H1 (cell line): ENCODE measurements around the gene DYSF. TPM values are rescaled to one million over a fixed set of nuclear protein-coding genes. Genes with fewer than 3 reads are reported as not detected.

ENCODE experiments used
- CTCF ChIA-PET: fragments of 300-600 bp; sonication (Branson Sonifier 250); formaldehyde crosslinking; loops from one replicate; lab custom pipeline; 2021; ENCODE audit not compliant: partially characterized antibody; lab: Charles Lee
- POLR2A ChIA-PET: fragments of 300-600 bp; sonication (Branson Sonifier 250); formaldehyde crosslinking; loops from one replicate; lab custom pipeline; 2021; ENCODE audit warnings: inconsistent platforms; ENCODE audit not compliant: partially characterized antibody; lab: Charles Lee
- DNase-seq, 2 experiments: peaks; one replicate each; pipeline versions ENCODE4 v3.0.0 to v3.0.0-alpha.2; 2010 to 2022; ENCODE audit warnings: low spot score in 2 of 2, low read depth in 1 of 2, mixed read lengths in 1 of 2
- FAIRE-seq: peaks from 2 replicates; lab custom pipeline; 2011; peaks lifted over from hg19 to GRCh38; lab: Jason Lieb, UNC
- H2AFZ ChIP-seq: 2 replicates; pipeline ENCODE4 v1.8.1; 2012; ENCODE audit warnings: low read length, inconsistent platforms
- H2AK5ac ChIP-seq: 2 replicates; pipeline ENCODE4 v1.6.1; 2013; ENCODE audit warnings: low read depth, low read length
- H2BK120ac ChIP-seq: replicated peaks from 2 replicates; pipeline ENCODE3; 2013; ENCODE audit warnings: low read depth, low read length, inconsistent platforms
- H2BK12ac ChIP-seq: 2 replicates; pipeline ENCODE4 v1.6.1; 2013; ENCODE audit warnings: low read depth, low read length
- H2BK15ac ChIP-seq: 2 replicates; pipeline ENCODE4 v1.6.1; 2013; ENCODE audit warnings: low read length
- H2BK20ac ChIP-seq: 2 replicates; pipeline ENCODE4 v1.6.1; 2013; ENCODE audit warnings: low read length
- H2BK5ac ChIP-seq: 2 replicates; pipeline ENCODE4 v1.6.1; 2013; ENCODE audit warnings: low read depth, low read length
- H3K14ac ChIP-seq: 2 replicates; pipeline ENCODE4 v1.6.1; 2013; ENCODE audit warnings: inconsistent platforms; ENCODE audit not compliant: insufficient read length
- H3K18ac ChIP-seq: 2 replicates; pipeline ENCODE4 v1.6.1; 2013; ENCODE audit warnings: low read length; ENCODE audit errors: extremely low read depth
- H3K23ac ChIP-seq: 2 replicates; pipeline ENCODE4 v1.6.1; 2013; ENCODE audit warnings: inconsistent platforms; ENCODE audit not compliant: insufficient read length
- H3K23me2 ChIP-seq: 2 replicates; pipeline ENCODE4 v1.6.1; 2013; ENCODE audit warnings: low read depth, low read length
- H3K27ac ChIP-seq: 2 replicates; pipeline ENCODE4 v1.6.1; 2011; ENCODE audit warnings: low read depth, low read length, inconsistent platforms
- H3K27me3 ChIP-seq, 4 experiments: replicated peaks in 1 of 4; 1 replicate in 1 of 4; 2 replicates in 3 of 4; pipeline versions ENCODE4 v1.6.1 to v1.8.1; 2011 to 2013; ENCODE audit warnings: low read length in 3 of 4, mild to moderate bottlenecking in 3 of 4, inconsistent platforms in 2 of 4, mixed read lengths in 2 of 4, moderate library complexity in 1 of 4; ENCODE audit not compliant: control insufficient read depth in 3 of 4, insufficient read depth in 3 of 4; ENCODE audit errors: extremely low read depth in 1 of 4
- H3K36me3 ChIP-seq, 4 experiments: 2 replicates each; pipeline versions ENCODE4 v1.6.1 to v1.8.1; 2011 to 2013; ENCODE audit warnings: mild to moderate bottlenecking in 4 of 4, low read length in 3 of 4, moderate library complexity in 2 of 4, control low read depth in 1 of 4, inconsistent platforms in 1 of 4; ENCODE audit not compliant: insufficient read depth in 4 of 4, control insufficient read depth in 2 of 4
- H3K4ac ChIP-seq: replicated peaks from 2 replicates; pipeline ENCODE3; 2013; ENCODE audit warnings: low read length, low read depth, mixed read lengths, inconsistent platforms; ENCODE audit not compliant: insufficient read length
- H3K4me1 ChIP-seq, 4 experiments: replicated peaks in 1 of 4; 1 replicate in 1 of 4; 2 replicates in 3 of 4; pipeline versions ENCODE4 v1.6.1 to v1.8.1; 2011 to 2013; ENCODE audit warnings: low read length in 3 of 4, inconsistent platforms in 2 of 4, mixed read lengths in 1 of 4; ENCODE audit not compliant: insufficient read depth in 4 of 4, control insufficient read depth in 3 of 4
- H3K4me2 ChIP-seq, 2 experiments: 2 replicates each; pipeline versions ENCODE4 v1.6.1 to v1.8.1; 2011 to 2013; ENCODE audit warnings: low read depth in 2 of 2, low read length in 2 of 2, control low read depth in 1 of 2, inconsistent platforms in 1 of 2, mild to moderate bottlenecking in 1 of 2; ENCODE audit not compliant: insufficient read depth in 1 of 2
- H3K4me3 ChIP-seq, 4 experiments: fragments of 200-600, 300-600 bp in 1 of 4; sonication (generic), shearing (Covaris generic), sonication (Bioruptor Twin) in 1 of 4; 2 replicates each; pipeline versions ENCODE4 v1.5.1 to v1.8.1; 2011 to 2016; ENCODE audit warnings: low read length in 4 of 4, low read depth in 3 of 4, control low read depth in 2 of 4, inconsistent platforms in 2 of 4, mild to moderate bottlenecking in 2 of 4, mixed read lengths in 1 of 4, moderate library complexity in 1 of 4; ENCODE audit not compliant: insufficient read depth in 2 of 4; ENCODE audit errors: extremely low read depth in 1 of 4
- H3K56ac ChIP-seq: replicated peaks from 2 replicates; pipeline ENCODE3; 2013; ENCODE audit warnings: low read depth, mild to moderate bottlenecking, mixed read lengths, low read length, inconsistent platforms; ENCODE audit not compliant: insufficient read length
- H3K79me1 ChIP-seq: 2 replicates; pipeline ENCODE4 v1.6.1; 2013; ENCODE audit warnings: low read depth, low read length, control low read depth
- H3K79me2 ChIP-seq, 2 experiments: 2 replicates each; pipeline versions ENCODE4 v1.6.1 to v1.8.1; 2012 to 2013; ENCODE audit warnings: low read length in 2 of 2, mild to moderate bottlenecking in 2 of 2, inconsistent platforms in 1 of 2; ENCODE audit not compliant: insufficient read depth in 2 of 2, control insufficient read depth in 1 of 2
- H3K9ac ChIP-seq, 4 experiments: replicated peaks in 1 of 4; 1 replicate in 1 of 4; 2 replicates in 3 of 4; pipeline versions ENCODE4 v1.6.1 to v1.8.1; 2011 to 2013; ENCODE audit warnings: low read depth in 3 of 4, low read length in 3 of 4, control low read depth in 2 of 4, mild to moderate bottlenecking in 2 of 4, moderate library complexity in 2 of 4, inconsistent platforms in 1 of 4; ENCODE audit errors: extremely low read depth in 1 of 4
- H3K9me3 ChIP-seq, 2 experiments: 2 replicates each; pipeline versions ENCODE4 v1.6.1 to v1.8.1; 2012 to 2013; ENCODE audit warnings: mild to moderate bottlenecking in 2 of 2, moderate library complexity in 2 of 2, control low read depth in 1 of 2, inconsistent platforms in 1 of 2, low read depth in 1 of 2, low read length in 1 of 2, mixed read lengths in 1 of 2; ENCODE audit not compliant: insufficient read depth in 2 of 2
- H4K20me1 ChIP-seq, 2 experiments: replicated peaks in 1 of 2; 2 replicates each; pipeline versions ENCODE3 to v1.8.1; 2011 to 2013; ENCODE audit warnings: inconsistent platforms in 2 of 2, low read length in 2 of 2, mild to moderate bottlenecking in 1 of 2; ENCODE audit not compliant: insufficient read depth in 2 of 2, control insufficient read depth in 1 of 2
- H4K5ac ChIP-seq: 2 replicates; pipeline ENCODE4 v1.6.1; 2013; ENCODE audit warnings: low read length, low read depth, mixed read lengths, inconsistent platforms; ENCODE audit not compliant: insufficient read length
- H4K8ac ChIP-seq: 2 replicates; pipeline ENCODE4 v1.8.0; 2013; ENCODE audit warnings: mild to moderate bottlenecking, moderate library complexity, low read length, inconsistent platforms; ENCODE audit not compliant: insufficient read depth; ENCODE audit errors: extremely low read depth
- H4K91ac ChIP-seq: replicated peaks from 2 replicates; pipeline ENCODE3; 2013; ENCODE audit warnings: low read length, mixed read lengths, inconsistent platforms; ENCODE audit not compliant: insufficient read length
- ATF2 ChIP-seq: IDR thresholded peaks from 2 replicates; pipeline ENCODE4 v1.6.1; 2012; ENCODE audit warnings: low read length, inconsistent platforms
- BCL11A ChIP-seq, 2 experiments: IDR thresholded peaks; one replicate each; pipeline ENCODE4 v1.6.1; 2011; ENCODE audit warnings: low read depth in 2 of 2, low read length in 2 of 2, mild to moderate bottlenecking in 2 of 2
- CEBPB ChIP-seq: IDR thresholded peaks from 2 replicates; pipeline ENCODE4 v1.6.1; 2012; ENCODE audit warnings: low read depth, low read length
- EP300 ChIP-seq, 2 experiments: IDR thresholded peaks; 1 replicate in 1 of 2; 2 replicates in 1 of 2; pipeline ENCODE4 v1.6.1; 2011 to 2012; ENCODE audit warnings: low read depth in 2 of 2, low read length in 2 of 2, mild to moderate bottlenecking in 2 of 2, borderline replicate concordance in 1 of 2, inconsistent platforms in 1 of 2, moderate library complexity in 1 of 2
- HDAC2 ChIP-seq, 2 experiments: fragments of 300-600 bp in 1 of 2; sonication (generic) in 1 of 2; IDR thresholded peaks; 2 replicates each; pipeline ENCODE4 v1.6.1; 2011 to 2012; ENCODE audit warnings: low read depth in 2 of 2, low read length in 2 of 2, mild to moderate bottlenecking in 2 of 2, moderate library complexity in 2 of 2, borderline replicate concordance in 1 of 2, inconsistent platforms in 1 of 2
- JUND ChIP-seq: IDR thresholded peaks from 2 replicates; pipeline ENCODE4 v1.6.1; 2011; ENCODE audit warnings: mild to moderate bottlenecking, improper control_type of control experiment, low read length
- MAFK ChIP-seq: IDR thresholded peaks from 2 replicates; pipeline ENCODE4 v1.6.1; 2012; ENCODE audit warnings: low read depth, mild to moderate bottlenecking, improper control_type of control experiment, low read length
- SIX5 ChIP-seq: IDR thresholded peaks from 2 replicates; pipeline ENCODE4 v1.6.1; 2011; ENCODE audit warnings: mild to moderate bottlenecking, low read depth, low read length
- TAF1 ChIP-seq: IDR thresholded peaks from 2 replicates; pipeline ENCODE4 v1.6.1; 2011; ENCODE audit warnings: mild to moderate bottlenecking, low read depth, low read length
- YY1 ChIP-seq: IDR thresholded peaks from 2 replicates; pipeline ENCODE4 v1.6.1; 2011; ENCODE audit warnings: low read depth, mild to moderate bottlenecking, low read length
- whole genome bisulfite sequencing, 2 experiments: shearing (Covaris generic) in 1 of 2; methylation state at CpG; one replicate each; pipeline versions ENCODE4 v1.1.6 to v1.1.7; 2013 to 2015; ENCODE audit warnings: low lambda C conversion rate in 2 of 2, mixed read lengths in 2 of 2, inconsistent platforms in 1 of 2, low coverage in 1 of 2, missing lambda C conversion rate in 1 of 2; ENCODE audit not compliant: insufficient replicate concordance in 2 of 2, insufficient coverage in 1 of 2, insufficient read length in 1 of 2; ENCODE audit errors: extremely low coverage in 1 of 2, missing lambda C conversion rate in 1 of 2; 5-methylcytosine and 5-hydroxymethylcytosine counted together
- polyA plus RNA-seq, 7 experiments: library from polyadenylated mRNA; depleted of rRNA in 3 of 7; stranded (reverse) in 5 of 7; unstranded in 2 of 7; fragments of >200 nt in 5 of 7; fragments of 200-250 nt in 2 of 7; gene quantifications; 1 replicate in 5 of 7; 2 replicates in 1 of 7; 4 replicates in 1 of 7; pipeline versions ENCODE4 v1.2.1 to v1.2.3, GENCODE V29; 2011 to 2013; ENCODE audit warnings: missing spikeins in 2 of 7, mixed read lengths in 2 of 7
- total RNA-seq: library from RNA; stranded (reverse); fragmentation: NEBNext Ultra II Directional; extraction: Animal tissue kit (Norgen Biotek cat#: 25700); gene quantifications from 2 replicates; pipeline ENCODE4 v1.2.1, GENCODE V29; 2021

The DYSF gene
- total and polyA plus RNA-seq, 2 of the 8 experiments (the other 6 are each of a cell fraction or from before 2014, with no cell fraction given) = 5.8 to 7.1 TPM

- H3K56ac ChIP-seq = no peak overlapping the region
- H2BK15ac ChIP-seq = no peak overlapping the region
- no peaks in the 10 kb centered on the region for H3K79me2 ChIP-seq
- ChIA-PET CTCF (interaction anchor here (0.6 to 1.6 kb wide), 6 partner anchors 8 to 335 kb away, joined by 3 to 5 read pairs (median 4); no protein-coding TSS in a partner anchor), POLR2A (interaction anchor here (1.2 kb wide), 1 partner anchor 11 kb away, joined by 3 read pairs; no protein-coding TSS in a partner anchor)
- no peak overlapping the region for H2BK120ac ChIP-seq
- H3K18ac ChIP-seq = no peak overlapping the region
- H3K36me3 ChIP-seq = no peaks in the 10 kb centered on the region; a peak in 2 of 8 replicates
- H2BK20ac ChIP-seq = no peak overlapping the region
- no peak overlapping the region for H3K14ac ChIP-seq
- H3K4me2 ChIP-seq = no peak overlapping the region
- no peaks in the 10 kb centered on the region for H3K27me3 ChIP-seq
- H3K9me3 ChIP-seq = peaks cover 0 to 5% of the 10 kb centered on the region in 2 experiments; a peak in 1 of 4 replicates
- no peak overlapping the region for H3K4me3 ChIP-seq
- H4K20me1 ChIP-seq = no peaks in the 10 kb centered on the region
- H4K8ac ChIP-seq = no peak overlapping the region
- no peak for FAIRE-seq
- H3K79me1 ChIP-seq = no peaks in the 10 kb centered on the region
- no peak overlapping the region for H2AK5ac ChIP-seq
- no peak overlapping the region for H4K5ac ChIP-seq
- no peak overlapping the region for H3K4ac ChIP-seq
- no peak overlapping the region for H2AFZ ChIP-seq
- H3K23ac ChIP-seq = no peak overlapping the region
- 80% methylated on average over 15 of the region's 15 CpGs; no CpG with 5 or more reads in 1 of the 2 experiments for WGBS, 2 experiments
- no peak for DNase-seq
- no peak overlapping the region for H4K91ac ChIP-seq
- no peak overlapping the region for H3K27ac ChIP-seq
- no peak overlapping the region for H3K9ac ChIP-seq
- H2BK12ac ChIP-seq = no peak overlapping the region
- peaks cover 0 to 5% (median 0%) of the 10 kb centered on the region in 4 experiments; a peak in 1 of 7 replicates for H3K4me1 ChIP-seq
- no peak overlapping the region for H2BK5ac ChIP-seq
- H3K23me2 ChIP-seq = no peaks in the 10 kb centered on the region
- no peak for TF ChIP-seq TAF1
- TF ChIP-seq JUND = no peak
- no peak for TF ChIP-seq CEBPB
- no peak for TF ChIP-seq HDAC2 (IDR thresholded peaks at IDR 0.05; ENCODE audit: borderline replicate concordance in 1 of 2, low read depth in 2 of 2, low read length in 2 of 2)
- no peak for TF ChIP-seq BCL11A (IDR thresholded peaks at IDR 0.05; ENCODE audit: low read depth in 2 of 2, low read length in 2 of 2)
- TF ChIP-seq ATF2 = no peak
- TF ChIP-seq SIX5 = no peak
- no peak for TF ChIP-seq MAFK
- no peak for TF ChIP-seq EP300 (IDR thresholded peaks at IDR 0.05; ENCODE audit: borderline replicate concordance in 1 of 2, low read depth in 2 of 2, low read length in 2 of 2)
- no peak for TF ChIP-seq YY1
These were observed 249.0 kb downstream of the DYSF start for GRCh38 chr2:71702071-71702970.
